ENCODE measurements around the gene TMEM45B.
"Not testable (repeated sequence)": the region's sequence is repeated elsewhere in the genome, so short reads cannot be mapped to it uniquely, and the experiment has no call there.

The TMEM45B gene

DNA sequence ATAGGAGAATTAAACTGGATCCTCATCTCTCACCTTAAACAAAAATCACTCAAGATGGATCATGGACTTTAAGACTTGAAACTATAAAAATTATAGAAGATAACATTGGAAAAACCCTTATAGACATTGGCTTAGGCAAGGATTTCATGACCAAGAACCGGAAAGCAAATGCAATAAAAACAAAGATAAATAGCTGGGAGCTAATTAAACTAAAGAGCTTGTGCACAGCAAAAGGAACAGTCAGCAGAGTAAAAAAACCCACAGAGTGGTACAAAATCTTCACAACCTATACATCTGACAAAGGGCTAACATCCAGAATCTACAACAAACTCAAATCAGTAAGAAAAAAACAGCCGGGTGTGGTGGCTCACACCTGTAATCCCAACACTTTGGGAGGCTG, 7.4 kb upstream of the TMEM45B start:
- not testable (repeated sequence) for DNase-seq (ENCODE audit: low read depth)

DNA sequence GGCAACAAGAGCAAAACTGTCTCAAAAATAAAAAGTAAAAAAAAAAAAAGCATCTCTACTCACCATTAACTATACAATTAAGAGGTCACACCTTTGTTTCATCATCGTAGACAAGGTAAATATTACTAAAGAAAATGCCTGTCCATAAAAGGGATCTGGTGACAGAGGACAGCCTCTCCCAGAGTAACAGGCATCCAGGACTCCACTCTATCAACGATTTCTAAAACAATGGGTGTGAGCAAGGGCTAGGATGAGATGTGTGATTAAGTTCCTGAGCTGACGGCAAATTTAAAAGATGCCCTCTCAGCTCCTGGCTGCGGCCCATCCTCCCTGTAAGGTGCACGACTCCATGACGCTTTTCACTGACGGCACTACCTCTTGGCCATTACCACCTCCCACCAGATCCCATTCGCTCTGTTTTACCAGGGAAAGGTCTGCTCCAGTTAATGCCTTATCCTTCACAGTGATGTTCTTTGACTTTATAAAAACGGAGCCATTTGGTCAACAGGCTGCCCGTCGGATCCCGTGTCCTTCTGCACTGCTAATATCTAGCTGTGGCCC, 2.3 kb upstream of the TMEM45B start:
- no peak for DNase-seq (ENCODE audit: low read depth)

DNA sequence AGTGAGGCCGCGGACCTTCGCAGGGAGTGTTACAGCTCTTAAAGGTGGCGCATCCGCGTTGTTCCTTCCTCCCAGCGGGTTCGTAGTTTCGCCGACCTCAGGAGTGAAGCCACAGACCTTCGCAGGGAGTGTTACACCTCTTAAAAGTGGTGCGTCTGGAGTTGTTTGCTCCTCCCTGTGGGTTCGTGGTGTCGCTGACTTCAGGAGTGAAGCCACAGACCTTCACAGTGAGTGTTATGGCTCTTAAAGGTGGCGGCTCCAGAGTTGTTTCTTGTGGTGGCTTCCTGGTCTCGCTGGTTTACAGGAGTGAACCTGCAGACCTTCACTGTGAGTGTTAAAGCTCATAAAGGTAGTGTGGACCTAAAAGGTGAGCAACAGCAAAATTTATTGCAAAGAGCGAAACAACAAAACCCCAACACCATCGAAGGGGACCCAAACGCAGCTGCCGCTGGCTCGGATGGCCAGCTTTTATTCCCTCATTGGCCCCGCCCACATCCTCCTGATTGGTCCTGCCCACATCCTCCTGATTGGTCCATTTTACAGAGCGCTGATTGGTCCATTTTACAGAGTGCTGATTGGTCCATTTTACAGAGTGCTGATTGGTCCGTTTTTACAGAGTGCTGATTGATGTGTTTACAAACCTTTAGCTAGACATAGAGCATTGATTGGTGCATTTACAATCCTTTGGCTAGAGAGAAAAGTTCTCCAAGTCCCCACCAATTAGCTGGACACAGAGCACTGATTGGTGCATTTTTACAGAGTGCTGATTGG, 1.2 kb upstream of the TMEM45B start:
- DNase-seq (ENCODE audit: low read depth): no peak

DNA sequence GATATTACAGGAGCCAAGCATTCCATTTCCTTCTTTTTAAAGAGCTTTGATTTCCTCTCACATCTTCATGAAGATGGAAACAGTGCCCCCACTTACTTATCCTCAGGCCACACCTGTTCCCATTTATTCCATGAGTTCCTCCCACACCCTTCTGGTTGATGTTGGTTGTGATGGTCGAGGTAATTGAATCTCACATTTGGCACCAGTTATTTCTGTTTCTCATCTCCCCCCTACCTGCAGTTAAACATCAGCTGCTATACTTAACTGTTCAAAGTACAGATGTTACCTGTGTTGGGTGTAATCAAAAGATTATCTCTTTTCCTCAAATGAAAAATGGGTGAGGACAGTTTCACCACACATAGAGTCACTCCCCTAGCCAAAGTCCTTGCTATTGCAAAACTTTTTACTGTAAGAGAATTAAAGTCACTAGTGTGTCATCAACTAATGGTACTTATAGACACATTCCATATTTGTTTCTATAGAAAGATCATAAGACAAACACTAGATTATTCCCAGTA, 1.9 kb downstream of the TMEM45B start:
- DNase-seq (ENCODE audit: low read depth): no peak

DNA sequence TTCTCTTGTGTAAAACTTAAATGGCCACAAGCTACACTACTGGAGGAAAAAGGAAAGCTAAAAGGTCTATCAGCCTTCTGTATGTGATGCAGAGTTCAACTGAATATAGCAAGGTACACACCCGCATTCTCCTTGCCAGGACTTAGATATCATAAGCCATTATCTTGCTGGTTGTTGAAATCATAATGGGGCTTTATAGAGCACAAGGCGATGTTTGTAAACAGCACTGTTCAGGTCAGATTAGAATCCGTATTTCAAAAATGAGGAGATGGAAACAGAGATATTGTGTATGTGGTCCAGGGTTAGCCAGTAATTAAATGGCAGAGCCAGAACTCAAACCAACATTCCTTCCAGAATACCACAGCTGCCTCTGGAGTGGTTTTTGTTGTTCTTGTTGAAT, 2.6 kb downstream of the TMEM45B start:
- DNase-seq (ENCODE audit: low read depth): not testable (repeated sequence)

DNA sequence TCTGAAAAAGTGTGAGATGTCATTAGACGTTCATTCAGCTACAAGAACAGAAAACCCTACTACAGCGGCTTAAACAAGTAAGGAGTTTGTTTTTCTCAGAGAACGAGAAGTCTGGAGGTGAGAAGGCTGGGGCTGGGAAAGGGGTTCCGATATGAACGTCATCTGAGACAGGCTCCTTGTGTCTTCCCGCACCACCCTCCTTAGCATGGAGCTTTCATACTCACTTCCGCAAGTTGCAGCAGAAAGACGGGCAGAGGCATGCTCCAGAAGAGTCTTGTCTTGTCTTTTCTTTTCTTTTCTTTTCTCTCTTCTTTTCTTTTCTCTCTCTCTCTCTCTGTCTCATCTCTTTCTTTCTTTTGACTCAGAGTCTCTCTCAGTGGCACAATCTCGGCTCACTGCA, 3.6 kb downstream of the TMEM45B start:
- no peak for DNase-seq (ENCODE audit: low read depth)

DNA sequence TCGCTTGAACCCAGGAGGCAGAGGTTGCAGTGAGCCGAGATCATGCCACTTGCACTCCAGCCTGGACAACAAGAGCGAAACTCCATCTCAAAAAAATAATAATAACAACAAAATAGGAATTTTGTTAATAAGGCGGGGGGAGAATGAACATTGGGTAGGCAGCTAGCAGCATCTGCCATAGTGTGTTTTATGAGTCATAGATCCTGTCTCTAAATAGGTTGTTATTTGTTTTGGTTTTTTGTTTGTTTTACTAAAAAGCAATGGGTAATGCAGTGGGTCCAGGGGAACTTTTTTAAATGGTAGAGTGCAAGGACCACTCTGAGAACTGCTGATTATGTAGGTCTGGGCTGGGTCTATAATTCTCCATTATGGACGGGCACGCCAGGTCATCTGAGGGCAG, 4.6 kb downstream of the TMEM45B start:
- DNase-seq (ENCODE audit: low read depth): not testable (repeated sequence)

DNA sequence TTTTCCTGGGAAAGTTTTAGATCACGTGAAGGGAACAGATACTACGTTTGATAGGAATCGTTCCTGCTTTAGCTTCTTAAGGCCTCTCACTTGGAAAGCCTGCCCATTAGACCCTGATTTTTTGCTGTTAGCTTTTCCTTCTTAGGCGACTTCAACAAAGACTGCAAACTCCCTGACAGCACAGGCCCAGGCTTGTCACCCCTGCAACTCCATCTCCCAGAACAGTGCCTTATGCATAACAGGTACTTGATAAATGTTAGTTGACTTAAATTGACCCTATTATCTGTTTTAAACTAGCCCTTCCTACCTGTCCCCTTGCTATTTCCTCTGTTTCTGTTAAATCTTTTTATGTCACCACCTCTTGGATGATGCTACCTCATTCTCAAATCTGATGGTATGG, 7.6 kb downstream of the TMEM45B start:
- DNase-seq (ENCODE audit: low read depth): not testable (repeated sequence)

DNA sequence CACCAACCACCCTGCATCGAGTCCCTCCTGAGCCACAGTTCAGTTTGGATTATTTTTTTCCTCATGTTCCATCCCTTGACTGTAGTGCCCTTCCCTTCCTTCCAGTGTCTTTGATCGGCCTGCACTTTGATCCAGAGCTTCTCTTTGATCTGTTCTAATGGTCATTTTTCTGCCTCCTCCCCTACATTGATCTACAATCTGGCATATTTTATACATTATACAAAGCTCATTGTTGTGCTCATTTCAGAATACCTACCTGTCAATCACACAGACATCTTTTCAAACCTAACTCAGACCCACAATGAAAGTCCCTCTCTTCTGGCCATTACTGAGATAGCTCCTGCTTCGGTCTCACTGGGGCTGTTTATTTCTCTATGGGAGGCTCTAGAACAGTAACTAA, 8.2 kb downstream of the TMEM45B start:
- DNase-seq (ENCODE audit: low read depth): not testable (repeated sequence)

DNA sequence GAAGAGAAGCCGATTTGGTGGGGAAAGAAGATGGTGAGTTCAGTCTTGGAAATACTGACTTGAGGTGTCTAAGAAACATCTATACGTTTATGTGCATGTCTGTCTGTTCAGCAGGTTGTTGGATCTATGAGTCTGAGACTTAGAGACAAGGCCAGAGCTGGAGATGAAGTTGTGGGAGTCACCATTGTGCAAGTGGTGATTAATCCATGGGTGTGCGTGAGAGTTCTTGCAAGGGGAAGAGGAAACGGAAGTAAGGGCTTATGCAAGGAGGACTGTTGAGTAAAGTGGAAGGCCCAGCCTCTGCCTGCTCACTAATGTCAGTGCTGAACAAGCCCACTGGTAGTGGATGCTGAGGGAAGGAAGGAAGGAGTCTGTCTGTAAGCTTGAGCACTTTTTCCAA, 9.7 kb downstream of the TMEM45B start:
- peak; percentile 52 for DNase-seq (ENCODE audit: low read depth)

DNA sequence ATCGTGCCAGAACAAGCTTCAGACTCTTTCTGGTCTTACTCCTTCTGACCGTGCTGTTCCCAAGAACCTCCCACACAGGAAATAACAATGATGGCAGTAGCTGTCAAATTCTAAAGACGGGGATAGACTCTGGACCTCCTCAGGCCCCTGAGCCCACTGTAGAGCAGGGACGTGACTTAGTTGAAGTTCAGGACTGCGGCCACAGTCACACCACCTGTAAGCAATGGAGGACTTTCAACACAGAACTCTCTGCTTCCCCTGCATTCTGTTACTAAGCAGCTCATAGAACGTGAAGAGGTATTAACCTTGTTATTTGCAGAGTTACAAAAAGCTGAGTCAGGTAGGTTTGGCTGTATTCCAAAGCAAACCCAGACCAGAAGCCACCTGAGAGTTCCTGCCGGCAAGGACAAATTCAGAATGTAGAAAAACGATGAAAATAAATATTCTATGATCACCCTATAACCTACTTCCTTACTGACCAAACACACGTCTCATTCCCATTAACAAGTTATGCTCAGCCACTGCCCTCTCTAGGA, 12.7 kb downstream of the TMEM45B start:
- DNase-seq (ENCODE audit: low read depth): no peak

DNA sequence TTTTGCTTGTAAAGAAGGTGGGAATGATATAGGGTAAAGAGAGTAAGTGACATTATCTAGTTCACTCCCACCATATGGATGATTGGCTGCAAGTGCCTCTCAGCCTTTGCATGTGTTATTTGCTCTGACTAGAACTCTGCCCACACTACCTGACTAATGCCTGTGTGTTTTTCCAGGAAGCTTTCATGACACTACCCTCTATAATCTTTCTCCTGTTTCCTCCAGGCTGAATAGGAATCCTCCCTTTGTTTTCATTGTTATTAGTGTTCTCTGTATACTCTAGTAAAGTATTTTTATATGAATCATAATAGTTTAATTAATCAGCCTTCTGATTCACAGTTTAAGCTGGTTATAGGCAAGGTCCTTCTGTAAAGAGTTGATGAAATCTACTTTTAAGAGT, 13.8 kb downstream of the TMEM45B start:
- DNase-seq (ENCODE audit: low read depth): not testable (repeated sequence)

DNA sequence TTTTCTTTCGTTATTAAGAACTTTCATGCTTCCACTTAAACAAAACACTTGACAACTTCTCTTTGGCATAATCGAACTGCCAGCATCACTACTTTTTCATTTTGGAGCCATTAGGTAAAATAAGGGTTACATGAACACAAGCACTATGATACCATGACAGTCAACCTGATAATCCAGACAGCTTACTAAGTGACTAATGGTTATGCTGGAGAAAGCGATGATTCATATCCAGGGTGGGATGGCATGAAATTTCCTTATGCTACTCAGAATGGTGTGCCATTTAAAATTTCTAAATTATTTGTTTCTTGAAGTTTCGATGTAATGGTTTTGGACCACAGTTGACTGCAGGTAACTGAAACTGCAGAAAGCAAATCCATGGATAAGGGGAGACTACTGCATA, 15.6 kb downstream of the TMEM45B start:
- peak; percentile 12 for DNase-seq (ENCODE audit: low read depth)

DNA sequence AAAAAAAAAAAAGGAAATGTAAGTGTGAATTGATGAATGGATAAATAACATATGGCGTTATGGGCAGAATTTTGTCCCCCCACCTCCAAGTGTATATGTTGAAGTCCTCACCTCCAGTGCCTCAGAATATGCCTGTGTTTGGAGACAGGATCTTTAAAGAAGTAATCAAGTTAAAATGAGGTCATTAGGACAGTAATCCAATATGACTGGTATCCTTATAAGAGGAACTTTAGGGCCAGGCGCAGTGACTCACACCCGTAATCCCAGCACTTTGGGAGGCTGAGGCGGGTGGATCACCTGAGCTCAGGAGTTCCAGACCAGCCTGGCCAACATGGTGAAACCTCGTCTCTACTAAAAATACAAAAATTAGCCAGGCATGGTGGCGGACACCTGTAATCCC, 17.6 kb downstream of the TMEM45B start:
- DNase-seq (ENCODE audit: low read depth): not testable (repeated sequence)

DNA sequence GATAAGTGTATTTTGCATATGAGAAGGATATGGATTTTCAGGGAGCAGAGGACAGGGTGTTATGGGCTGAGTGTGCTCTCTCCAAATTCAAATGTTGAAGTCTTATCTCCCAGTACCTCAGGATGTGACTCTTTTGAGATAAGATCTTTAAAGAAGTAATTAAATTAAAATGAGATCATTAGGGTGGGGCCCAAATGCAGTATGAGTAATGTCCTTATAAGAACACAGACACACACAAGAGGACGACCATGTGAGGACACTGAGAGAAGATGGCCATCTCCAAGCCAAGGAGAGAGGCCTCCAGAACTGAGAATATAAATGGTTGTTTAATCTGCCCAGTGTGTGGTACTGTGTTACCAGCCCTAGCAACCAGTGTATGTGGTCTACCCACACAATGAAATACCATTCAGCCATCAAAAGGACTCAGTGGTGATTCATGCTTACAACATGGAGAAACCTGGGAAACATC, 20.8 kb downstream of the TMEM45B start:
- peak; percentile 25 for DNase-seq (ENCODE audit: low read depth)

DNA sequence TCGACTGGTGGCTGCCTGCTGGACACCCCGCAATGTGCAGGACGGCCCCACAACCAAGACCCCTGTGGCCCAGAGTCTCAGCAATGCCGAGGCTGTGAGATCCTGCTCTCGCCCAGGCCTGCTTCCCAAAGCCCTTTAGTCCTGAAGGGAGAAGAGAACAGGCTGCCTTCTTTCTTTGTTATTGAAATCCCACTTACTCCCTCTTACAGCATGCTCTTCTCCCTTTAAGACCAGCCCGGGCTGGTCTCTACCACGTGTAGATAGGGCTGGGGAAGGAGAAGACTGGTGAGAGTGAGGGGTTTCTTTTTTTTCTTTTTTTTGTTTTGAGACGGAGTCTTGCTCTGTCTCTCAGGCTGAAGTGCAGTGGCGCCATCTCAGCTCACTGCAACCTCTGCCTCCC, 21.3 kb downstream of the TMEM45B start:
- DNase-seq (ENCODE audit: low read depth): no peak

DNA sequence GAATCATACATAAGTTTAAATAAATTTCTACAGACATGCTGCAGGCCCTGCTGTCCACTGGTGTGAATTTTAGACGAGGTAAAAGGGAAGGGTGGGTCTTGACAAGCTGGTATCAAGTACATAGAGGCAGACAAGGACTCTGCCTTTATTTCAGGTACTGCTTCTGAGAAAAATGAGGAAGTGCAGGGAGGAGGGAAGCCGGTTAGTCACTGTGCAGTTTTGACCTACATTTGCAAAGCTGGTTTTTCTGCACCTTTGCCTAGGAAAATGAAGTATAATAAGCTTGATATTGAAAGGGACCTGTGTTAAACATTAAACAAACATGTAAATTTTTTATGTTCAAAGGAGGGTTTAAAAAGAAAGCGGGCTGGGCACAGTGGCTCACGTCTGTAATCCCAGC, 24.6 kb downstream of the TMEM45B start:
- DNase-seq (ENCODE audit: low read depth): no peak

DNA sequence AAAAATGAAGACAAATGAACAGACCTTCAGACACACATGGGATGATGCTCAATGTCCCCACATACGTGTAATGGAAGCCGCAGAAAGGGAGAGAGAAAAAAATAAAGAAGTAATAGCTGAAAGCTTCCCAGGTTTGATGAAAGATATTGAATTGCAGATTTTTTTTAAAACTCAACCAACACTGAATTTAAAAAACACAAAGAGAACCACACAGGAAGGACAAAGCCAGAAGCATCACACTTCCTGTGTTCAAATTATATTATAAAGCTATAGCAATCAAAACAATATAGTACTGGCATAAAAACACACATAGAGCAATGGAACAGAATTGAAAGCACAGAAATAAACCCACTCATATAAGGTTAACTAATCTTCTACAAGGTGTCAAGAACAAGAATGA, 26.5 kb downstream of the TMEM45B start:
- no peak for DNase-seq (ENCODE audit: low read depth)

DNA sequence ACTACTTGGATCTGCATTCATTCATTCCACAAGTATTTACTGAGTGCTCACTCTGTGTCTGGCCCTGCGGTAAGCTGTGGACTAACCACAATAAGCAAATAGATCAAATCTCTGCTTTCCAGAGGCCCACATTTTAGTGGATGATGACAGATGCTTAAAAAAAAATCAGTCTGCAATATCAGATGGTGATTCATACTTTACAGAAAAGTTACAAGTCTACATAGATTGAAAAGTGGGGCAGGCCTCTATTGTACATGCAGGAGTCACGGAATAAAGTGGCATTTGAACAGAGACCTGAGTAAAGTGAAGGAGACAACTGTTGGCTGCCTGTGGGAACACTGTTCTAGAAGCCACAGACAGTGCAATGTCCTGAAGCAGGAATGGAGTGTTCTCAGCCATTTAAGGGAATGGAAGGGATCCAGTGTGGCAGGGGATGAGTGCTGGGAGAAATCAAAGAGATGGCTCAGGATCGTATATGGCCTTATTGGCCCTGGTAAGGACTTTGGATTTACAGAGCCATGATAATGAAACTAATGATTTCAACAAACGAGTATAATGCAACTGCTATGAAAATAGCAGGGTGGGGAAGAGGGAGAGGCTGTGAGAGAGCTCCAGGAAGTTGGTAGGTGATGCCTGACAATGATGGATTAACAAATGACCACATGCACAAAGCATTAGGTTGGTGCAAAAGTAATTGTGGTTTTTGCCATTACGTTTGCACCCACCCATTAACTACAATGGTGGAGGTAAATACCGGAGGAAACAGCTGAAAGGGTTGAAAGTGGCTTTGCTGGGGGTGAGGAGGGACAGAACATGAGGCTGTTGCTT, 31.1 kb downstream of the TMEM45B start:
- DNase-seq (ENCODE audit: low read depth): peak; percentile 97

DNA sequence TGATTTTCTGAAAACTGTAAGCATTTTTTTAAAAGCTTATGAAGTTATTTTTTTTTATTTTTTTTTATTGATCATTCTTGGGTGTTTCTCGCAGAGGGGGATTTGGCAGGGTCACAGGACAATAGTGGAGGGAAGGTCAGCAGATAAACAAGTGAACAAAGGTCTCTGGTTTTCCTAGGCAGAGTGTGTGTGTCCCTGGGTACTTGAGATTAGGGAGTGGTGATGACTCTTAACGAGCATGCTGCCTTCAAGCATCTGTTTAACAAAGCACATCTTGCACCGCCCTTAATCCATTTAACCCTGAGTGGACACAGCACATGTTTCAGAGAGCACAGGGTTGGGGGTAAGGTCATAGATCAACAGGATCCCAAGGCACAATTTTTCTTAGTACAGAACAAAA, 31.7 kb downstream of the TMEM45B start:
- DNase-seq (ENCODE audit: low read depth): not testable (repeated sequence)

DNA sequence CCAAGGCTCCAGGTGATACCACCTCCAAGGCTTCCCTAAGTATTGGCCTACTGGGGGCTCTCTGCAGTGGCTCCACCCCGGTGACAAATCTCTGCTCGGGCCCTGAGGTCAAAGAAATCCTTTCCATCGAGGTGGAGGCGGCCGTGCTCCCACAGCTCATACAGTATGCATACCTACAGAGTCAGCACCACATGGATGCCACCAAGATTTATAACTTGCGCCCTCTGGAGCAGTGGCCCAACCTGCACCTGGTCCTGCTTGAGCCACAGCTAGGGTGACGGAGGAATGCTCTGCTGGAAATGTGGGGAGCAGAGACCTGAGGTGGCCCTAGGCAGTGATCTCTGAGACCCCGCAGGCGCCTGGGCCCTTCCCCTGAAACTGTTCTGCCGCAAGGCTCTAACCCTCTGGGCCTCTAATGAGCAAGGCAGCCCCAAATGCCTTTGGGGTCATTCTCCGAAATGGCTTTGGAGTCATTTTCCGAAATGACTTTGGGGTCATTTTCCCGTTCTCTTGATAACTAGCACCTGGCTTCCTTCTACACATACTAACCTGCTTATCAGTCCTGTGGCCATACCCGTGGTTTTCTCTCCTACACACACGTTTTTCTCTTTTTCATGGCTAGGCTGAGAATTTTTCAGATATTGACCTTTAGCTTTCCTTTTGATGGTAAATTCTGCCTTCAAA, 33.9 kb downstream of the TMEM45B start:
- no peak for DNase-seq (ENCODE audit: low read depth)

All from EH (cell line).